Heart right ventricle (tissue), 16 donors: ENCODE results near the gene GPR108. TPM values are rescaled to one million over a fixed set of nuclear protein-coding genes. Genes with fewer than 3 reads are reported as not detected.

Experiments used
- ATAC-seq, 8 donors: fragments of 200-7000 bp; cut with Tn5 transposase; one replicate each; pipeline ENCODE4 v1.9.1; 2020; ENCODE audit warnings: mild to moderate bottlenecking in 8 of 8, moderate library complexity in 8 of 8, moderate number of reproducible peaks in 1 of 8
- DNase-seq, 2 donors: peaks; one replicate each; pipeline ENCODE4 v3.0.0-alpha.2; 2020
- H3K27ac ChIP-seq, 10 donors: fragments of 200-600 bp; sonication (generic) in 2 of 10; one replicate each; pipeline versions ENCODE4 v1.5.0 to v1.8.0; 2020 to 2022; ENCODE audit warnings: mild to moderate bottlenecking in 3 of 10
- H3K27me3 ChIP-seq, 7 donors: fragments of 200-600 bp; one replicate each; pipeline ENCODE4 v1.8.0; 2021 to 2022; ENCODE audit warnings: mild to moderate bottlenecking in 2 of 7
- H3K36me3 ChIP-seq, 9 donors: fragments of 200-600 bp; sonication (generic) in 1 of 9; one replicate each; pipeline versions ENCODE4 v1.5.0 to v1.8.0; 2020 to 2022; ENCODE audit warnings: mild to moderate bottlenecking in 2 of 9
- H3K4me1 ChIP-seq, 9 donors: fragments of 200-600 bp; sonication (generic) in 1 of 9; one replicate each; pipeline versions ENCODE4 v1.5.0 to v1.8.0; 2020 to 2022; ENCODE audit warnings: mild to moderate bottlenecking in 4 of 9
- H3K4me3 ChIP-seq, 10 donors: fragments of 200-600 bp; sonication (generic) in 2 of 10; one replicate each; pipeline versions ENCODE4 v1.5.0 to v1.8.0; 2020 to 2022; ENCODE audit warnings: mild to moderate bottlenecking in 7 of 10, moderate library complexity in 2 of 10
- H3K9me3 ChIP-seq, 11 donors: fragments of 200-600 bp in 10 of 11; sonication (generic) in 2 of 11; one replicate each; pipeline versions ENCODE4 v1.5.0 to v1.8.0; 2013 to 2022; ENCODE audit warnings: mild to moderate bottlenecking in 2 of 11, control low read depth in 1 of 11, moderate library complexity in 1 of 11
- WGBS, 2 donors: extraction: QIAGEN DNeasy Blood & Tissue Kit; methylation state at CpG; one replicate each; pipeline ENCODE4 v1.1.7; 2013; ENCODE audit warnings: inconsistent platforms in 1 of 2; 5-methylcytosine and 5-hydroxymethylcytosine counted together
- intact Hi-C, 10 donors: fragments of 100-400 bp; cut with DNase I; formaldehyde crosslinking; loops; one replicate each; pipeline versions ENCODE4 v1.11.1 to v1.14.2; 2022
- polyA plus RNA-seq, 2 donors: library from polyadenylated mRNA; stranded (reverse); fragments of 200-250 nt; gene quantifications; one replicate each; pipeline ENCODE4 v1.2.3, GENCODE V29; 2013
- total RNA-seq, 10 donors: library from RNA; stranded (reverse); fragmentation: NEBNext Ultra II Directional in 3 of 10; extraction: Animal tissue kit (Norgen Biotek cat#: 25700) in 3 of 10; gene quantifications; one replicate each; pipeline versions ENCODE4 v1.2.1 to v1.2.4, GENCODE V29; 2021 to 2023
- TF ChIP-seq, protein P1 (sequence below), 9 donors: fragments of 200-600 bp; sonication (generic) in 2 of 9; IDR thresholded peaks; one replicate each; pipeline versions ENCODE4 v1.5.0 to v1.8.0; 2021 to 2022; ENCODE audit warnings: antibody characterized with exemption in 9 of 9, mild to moderate bottlenecking in 5 of 9, moderate library complexity in 1 of 9
- donor health status: Arrhythmogenic right ventricular cardiomyopathy.
- donor health status: ischemic (EF 13 %, LVEDD 7.1; RV severe dilation, severe dysfunction).
- donor health status: healthy with polysubstance abuse.
- donor health status: DM: no; HTN: yes; CAD: no.
- donor health status: DM: no; HTN: no; CAD: no.
- donor health status: ischemic (EF 25% LVEDD 6.9; RV normal size, moderate dysfunction).
- donor health status: ischemic (EF 25% LVEDD 5.7; RV mildly dilated, moderate dysfunction).
- donor health status: healthy.
- donor health status: DM: yes; HTN: yes; CAD: no.
- donor health status: Ischemic cardiomyopathy.
- donor health status: ischemic (EF 35%, LVEDD 5.7; RV mildly dilated, moderate dysfunction).
- donor health status: nonischemic (EF 11% LVEDD 7.7; RV severe dilation, severe dysfunction).
- donor health status: DM: yes; HTN: yes; CAD: no.
- donor health status: PGD.
- donor health status: ischemic (EF 29% LVEDD 5.4; RV normal size, mild dysfunction).
- donor health status: nonischemic (EF 23%, LVEDD 6.1; RV moderate dilation, normal function).

The GPR108 gene
- total and polyA plus RNA-seq, 12 donors: 20.4 to 62.0 (median 23.5) TPM

DNA sequence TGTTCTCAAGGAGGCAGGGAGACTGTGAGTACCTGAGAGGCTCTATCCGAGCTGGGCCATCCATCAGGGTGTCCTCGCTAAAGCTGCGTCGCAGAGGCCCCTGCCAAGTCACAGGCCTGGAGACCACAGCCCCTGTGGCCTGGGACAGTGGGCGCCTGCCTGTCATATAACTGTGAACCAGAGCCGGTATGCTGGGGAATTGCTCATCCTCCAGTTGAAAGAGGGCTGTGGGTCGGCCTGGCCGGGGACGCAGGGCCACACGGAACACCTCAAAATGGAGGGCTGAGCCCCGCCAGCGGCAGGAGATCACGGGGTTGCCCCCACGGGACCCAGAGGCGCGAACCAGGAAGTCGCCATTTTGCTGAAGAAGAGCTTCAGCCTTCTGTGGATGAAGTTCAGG is 23.2 kb upstream of the GPR108 start:
- H3K27ac ChIP-seq: no peak overlapping the region

DNA sequence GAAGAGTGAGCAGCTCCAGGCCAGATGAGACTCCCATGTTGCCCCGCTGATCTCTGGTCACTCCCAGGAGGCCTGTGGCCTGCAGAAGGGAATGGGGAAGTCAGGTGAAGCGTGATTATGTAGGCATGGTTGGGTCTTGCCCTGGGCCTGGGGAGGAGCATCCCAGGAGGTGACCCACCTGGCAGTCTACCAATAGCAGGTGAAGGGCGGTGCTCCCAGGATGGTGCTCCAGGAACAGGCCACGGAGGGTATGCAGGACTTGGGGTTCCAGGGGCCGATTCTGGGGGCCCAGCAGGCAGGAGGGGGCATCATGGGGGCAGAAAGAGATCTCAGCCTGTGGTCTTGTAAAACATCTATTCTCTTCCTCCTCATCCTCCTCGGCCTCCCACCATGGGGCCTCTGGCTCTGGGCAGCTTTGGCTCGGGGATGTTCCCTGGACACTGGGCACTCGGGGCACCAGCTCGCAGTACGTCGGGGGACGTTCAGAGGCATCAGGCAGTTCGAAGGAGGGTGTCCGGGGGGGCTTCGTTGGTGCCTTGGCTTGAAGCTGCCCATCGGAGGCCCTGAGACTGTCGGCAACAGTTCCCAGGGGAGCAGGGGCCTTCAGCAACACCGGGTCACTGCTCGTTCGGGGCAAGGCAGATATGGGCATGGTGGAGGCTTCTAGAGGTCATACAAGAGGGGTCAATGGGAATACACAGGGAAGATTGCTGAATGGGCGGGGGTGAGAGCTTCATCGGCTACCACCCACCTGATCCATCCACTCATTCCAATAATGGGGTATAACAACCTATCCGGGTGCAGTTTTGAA is 17.5 kb upstream of the GPR108 start:
- DNase-seq: no peak
- WGBS, 2 donors: 90 to 91% methylated on average over 23 of the region's 23 CpGs
- TF ChIP-seq, protein P1, sequence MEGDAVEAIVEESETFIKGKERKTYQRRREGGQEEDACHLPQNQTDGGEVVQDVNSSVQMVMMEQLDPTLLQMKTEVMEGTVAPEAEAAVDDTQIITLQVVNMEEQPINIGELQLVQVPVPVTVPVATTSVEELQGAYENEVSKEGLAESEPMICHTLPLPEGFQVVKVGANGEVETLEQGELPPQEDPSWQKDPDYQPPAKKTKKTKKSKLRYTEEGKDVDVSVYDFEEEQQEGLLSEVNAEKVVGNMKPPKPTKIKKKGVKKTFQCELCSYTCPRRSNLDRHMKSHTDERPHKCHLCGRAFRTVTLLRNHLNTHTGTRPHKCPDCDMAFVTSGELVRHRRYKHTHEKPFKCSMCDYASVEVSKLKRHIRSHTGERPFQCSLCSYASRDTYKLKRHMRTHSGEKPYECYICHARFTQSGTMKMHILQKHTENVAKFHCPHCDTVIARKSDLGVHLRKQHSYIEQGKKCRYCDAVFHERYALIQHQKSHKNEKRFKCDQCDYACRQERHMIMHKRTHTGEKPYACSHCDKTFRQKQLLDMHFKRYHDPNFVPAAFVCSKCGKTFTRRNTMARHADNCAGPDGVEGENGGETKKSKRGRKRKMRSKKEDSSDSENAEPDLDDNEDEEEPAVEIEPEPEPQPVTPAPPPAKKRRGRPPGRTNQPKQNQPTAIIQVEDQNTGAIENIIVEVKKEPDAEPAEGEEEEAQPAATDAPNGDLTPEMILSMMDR (IDR thresholded peaks at IDR 0.05): no peak
- intact Hi-C loops: loop anchor here in 1 of 10 donors (10.0 kb wide), 1 partner anchor 120 kb away; no protein-coding TSS in a partner anchor
- Histone ChIP-seq H3K36me3 (peaks cover 0 to 28% (median 23%) of the 10 kb centered on the region in 9 donors), H3K27me3 (no peaks in the 10 kb centered on the region), H3K4me3 (no peak overlapping the region), H3K4me1 (peaks cover 3 to 15% (median 12%) of the 10 kb centered on the region in 9 donors), H3K9me3 (no peaks in the 10 kb centered on the region), H3K27ac (no peak overlapping the region)
- no peak for ATAC-seq

More for the DNA sequence above, 23.2 kb upstream of the GPR108 start:
- H3K4me3 ChIP-seq: no peak overlapping the region
- no peak for ATAC-seq
- H3K27me3 ChIP-seq: peaks cover 0 to 25% (median 6%) of the 10 kb centered on the region in 7 donors
- DNase-seq: no peak
- intact Hi-C loops: loop anchor here in 2 of 10 donors (10.0 kb wide), 1 partner anchor 126 kb away; no protein-coding TSS in a partner anchor
- no peaks in the 10 kb centered on the region for H3K36me3 ChIP-seq
- H3K4me1 ChIP-seq: no peaks in the 10 kb centered on the region
- no peaks in the 10 kb centered on the region for H3K9me3 ChIP-seq
- 92 to 93% methylated on average over 17 of the region's 17 CpGs for WGBS, 2 donors
- TF ChIP-seq, protein P1 (IDR thresholded peaks at IDR 0.05): no peak

DNA sequence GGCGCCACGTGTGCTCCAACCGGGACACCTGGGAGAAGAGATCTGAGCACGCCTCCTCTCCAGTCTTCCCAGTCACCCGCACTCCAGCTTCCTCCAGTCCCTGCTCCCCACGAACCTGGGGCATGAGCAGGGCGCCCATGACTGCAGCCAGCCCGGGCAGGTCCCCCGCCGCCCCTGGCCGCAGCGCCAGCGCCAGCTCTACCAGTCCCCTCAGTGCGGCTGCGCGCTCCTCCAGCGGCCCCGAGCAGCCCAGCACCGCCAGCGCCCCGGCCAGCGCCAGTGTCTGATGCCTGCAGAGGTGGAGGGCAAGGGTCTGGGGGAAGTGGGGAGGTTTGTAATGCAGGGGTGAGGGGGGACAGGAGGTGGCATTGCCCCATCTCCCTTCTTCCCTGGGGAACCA is 16.8 kb upstream of the GPR108 start:
- H3K4me1 ChIP-seq: peaks cover 3 to 15% (median 12%) of the 10 kb centered on the region in 9 donors
- peaks cover 0 to 36% (median 30%) of the 10 kb centered on the region in 9 donors for H3K36me3 ChIP-seq
- H3K27me3 ChIP-seq: no peaks in the 10 kb centered on the region
- TF ChIP-seq, protein P1 (IDR thresholded peaks at IDR 0.05): no peak
- no peaks in the 10 kb centered on the region for H3K9me3 ChIP-seq
- ATAC-seq (peak in 3 of 8 donors; percentile 1 to 29 (median 1)), DNase-seq (no peak)
- no peak overlapping the region for H3K4me3 ChIP-seq
- WGBS, 2 donors: 96% methylated on average over 22 of the region's 22 CpGs
- intact Hi-C loops: loop anchor here in 1 of 10 donors (10.0 kb wide), 1 partner anchor 119 kb away; no protein-coding TSS in a partner anchor
- H3K27ac ChIP-seq: no peak overlapping the region

DNA sequence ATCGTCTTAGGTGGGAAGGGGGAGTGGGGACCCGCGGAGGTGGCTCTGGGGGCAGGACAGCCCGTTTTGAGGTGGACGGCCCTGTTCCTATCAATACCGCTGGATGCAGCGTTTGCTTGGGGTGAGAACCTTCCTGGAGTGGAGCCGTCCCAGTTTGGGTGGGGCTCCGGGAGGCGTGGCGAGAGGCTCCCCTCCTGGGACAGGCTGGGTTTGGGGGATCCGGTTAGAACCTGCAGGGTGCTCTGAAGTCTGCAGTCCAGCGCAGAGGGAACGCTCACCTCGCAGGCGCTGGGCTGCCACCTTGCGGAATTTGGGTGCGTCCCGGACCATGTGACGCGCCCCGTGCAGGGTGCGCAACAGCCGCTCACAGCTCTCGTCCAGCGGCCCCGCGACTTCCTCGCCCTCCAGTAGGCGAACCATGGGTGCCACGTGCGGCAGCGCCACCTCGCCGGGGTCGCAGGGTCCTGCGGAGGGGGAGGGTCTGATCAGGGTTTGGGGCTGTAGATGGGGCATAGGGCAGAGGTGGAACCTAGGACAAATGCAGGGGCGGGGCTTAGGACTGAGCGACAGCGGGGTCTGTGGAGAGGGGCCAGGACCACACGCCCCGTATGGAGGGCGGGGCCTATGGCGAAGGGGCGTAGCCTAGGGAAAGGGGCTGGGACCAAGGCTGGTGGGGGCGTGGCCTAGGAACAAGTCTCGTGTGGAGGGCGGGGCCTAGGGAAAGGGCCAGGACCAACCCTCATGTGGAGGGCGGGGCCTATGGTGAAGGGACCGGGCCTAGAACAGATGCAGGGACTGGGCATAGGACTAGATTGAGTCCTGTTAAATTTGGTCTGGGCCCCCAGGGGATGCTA is 16.0 kb upstream of the GPR108 start:
- DNase-seq: peak; percentile 68 to 80
- TF ChIP-seq, protein P1 (IDR thresholded peaks at IDR 0.05): peak in 8 of 9 donors; percentile 32 to 71 (median 55)
- Histone ChIP-seq H3K27ac (peak overlapping the region in 5 of 10 donors; percentile 2 to 56 (median 19)), H3K27me3 (no peaks in the 10 kb centered on the region), H3K4me3 (peak overlapping the region in 8 of 10 donors; percentile 18 to 51 (median 48)), H3K9me3 (no peaks in the 10 kb centered on the region), H3K36me3 (peaks cover 0 to 43% (median 36%) of the 10 kb centered on the region in 9 donors), H3K4me1 (peaks cover 3 to 18% (median 13%) of the 10 kb centered on the region in 9 donors)
- WGBS, 2 donors: 3 to 4% methylated on average over 50 of the region's 50 CpGs
- peak; percentile 77 to 90 (median 88) for ATAC-seq
- intact Hi-C loops: loop anchor here in 2 of 10 donors (2.0 to 10.0 kb wide), 2 partner anchors 15 to 119 kb away; partner anchors contain the start of gene TRIP10 (in 1 of the 2)
